Stimulated activated CD8-positive, alpha-beta memory T cell treated with anti-CD3 and anti-CD28 coated beads, Interleukin-4, amount 100 ng/mL, for 1 hour (primary cell): ENCODE data around the gene TSPEAR.

Experiments
- DNase-seq, 2 donors: peaks; one replicate each; pipeline ENCODE4 v3.0.0-alpha.2; 2020; ENCODE audit warnings: low read depth in 2 of 2, low spot score in 1 of 2

TSPEAR gene

DNA sequence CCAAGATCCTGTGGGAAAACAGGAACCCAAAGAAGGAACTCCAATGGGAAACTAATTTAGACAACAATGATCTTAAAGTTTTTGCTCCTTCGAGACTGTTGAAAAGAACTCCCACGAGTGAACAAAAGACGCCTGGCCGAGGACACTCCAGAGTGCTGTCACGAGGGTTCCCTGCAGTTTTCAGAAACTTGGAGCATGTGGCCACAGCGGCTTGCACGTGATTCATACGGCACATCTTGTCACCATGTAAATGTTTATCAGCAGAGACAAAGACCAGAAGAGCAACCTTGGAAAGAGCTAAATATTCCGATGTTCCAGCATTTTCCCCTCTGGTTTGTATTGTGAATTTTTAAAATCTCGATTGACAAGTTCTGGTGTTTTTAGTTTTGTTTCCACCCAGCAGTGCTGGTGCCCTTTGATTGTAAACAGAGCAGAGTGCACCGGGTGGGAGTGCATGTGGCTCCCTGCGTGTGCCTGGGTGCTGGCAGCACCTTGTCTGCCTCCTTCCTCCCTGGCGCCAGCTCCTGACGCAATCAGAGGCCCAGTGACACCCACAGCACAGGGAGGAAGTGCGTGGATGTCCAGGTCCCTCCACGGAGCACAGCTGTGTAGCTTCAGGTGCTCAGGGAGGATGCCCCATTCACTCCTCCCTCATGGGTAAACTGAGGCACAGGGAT, 233.1 kb downstream of the TSPEAR start:
- DNase-seq = no peak

DNA sequence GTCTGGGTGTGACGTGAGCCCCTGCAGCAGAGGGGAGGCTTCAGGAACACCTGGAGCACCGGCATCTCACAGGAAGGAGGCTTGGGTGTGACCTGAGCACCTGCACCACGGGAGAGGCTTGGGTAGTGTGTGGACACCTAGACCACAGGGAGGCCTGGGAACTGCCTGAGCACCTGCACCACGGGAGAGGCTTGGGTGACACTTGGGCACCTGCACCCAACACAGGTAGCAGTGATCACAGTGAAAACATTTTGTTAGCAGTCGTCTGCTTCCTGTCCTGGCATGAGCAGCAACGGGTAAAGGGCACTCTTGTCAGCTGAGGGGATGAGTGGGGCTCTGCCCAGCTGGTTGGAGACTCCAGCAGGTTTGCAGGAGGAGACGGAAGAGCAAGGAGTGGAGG, 233.7 kb downstream of the TSPEAR start:
- no peak for DNase-seq

DNA sequence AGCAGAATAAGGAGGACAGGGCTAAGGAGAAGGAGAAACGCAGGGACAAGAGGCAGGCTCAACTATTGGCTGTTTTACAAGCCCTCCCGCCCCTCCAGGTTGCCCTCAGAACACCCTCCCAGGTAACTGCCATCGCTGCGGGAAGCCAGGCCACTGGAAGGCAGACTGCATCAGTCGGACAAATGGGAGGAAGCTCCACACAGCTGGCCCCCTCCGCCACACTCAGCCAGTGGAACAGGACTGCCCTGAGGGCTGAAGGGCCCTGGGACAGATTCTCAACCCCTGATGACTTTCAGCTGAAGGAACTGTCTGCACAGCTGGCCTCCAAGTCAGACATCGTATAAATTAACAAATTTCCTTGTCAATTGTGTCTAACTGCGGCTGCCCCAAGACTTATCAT, 234.2 kb downstream of the TSPEAR start:
- DNase-seq = no peak

DNA sequence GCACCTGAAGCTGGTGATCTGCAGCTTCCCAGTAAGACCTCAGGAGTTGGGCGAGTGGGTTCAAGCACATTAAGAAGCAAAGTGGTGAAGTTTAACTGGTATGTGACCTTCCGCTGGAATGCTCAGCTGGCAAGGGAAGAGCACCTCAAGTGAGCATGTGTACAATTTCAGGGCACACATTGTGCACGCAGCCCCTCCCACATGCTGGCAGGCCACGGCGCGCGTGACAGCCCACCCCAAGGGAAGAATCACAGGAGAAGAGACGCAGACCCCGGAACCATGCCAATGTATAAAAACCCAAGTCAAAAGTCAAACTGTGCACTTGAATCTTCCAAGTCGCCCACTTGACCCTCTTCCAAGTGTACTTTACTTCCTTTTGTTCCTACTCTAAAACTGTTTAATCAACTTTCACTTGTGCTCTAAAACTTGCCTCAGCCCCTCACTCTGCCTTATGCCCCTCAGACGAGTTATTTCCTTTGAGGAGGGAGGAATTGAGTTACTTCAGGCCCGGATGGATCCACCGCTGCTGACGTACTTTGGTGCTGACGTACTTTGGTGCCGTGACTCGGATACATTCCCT, 236.0 kb downstream of the TSPEAR start:
- DNase-seq = no peak

DNA sequence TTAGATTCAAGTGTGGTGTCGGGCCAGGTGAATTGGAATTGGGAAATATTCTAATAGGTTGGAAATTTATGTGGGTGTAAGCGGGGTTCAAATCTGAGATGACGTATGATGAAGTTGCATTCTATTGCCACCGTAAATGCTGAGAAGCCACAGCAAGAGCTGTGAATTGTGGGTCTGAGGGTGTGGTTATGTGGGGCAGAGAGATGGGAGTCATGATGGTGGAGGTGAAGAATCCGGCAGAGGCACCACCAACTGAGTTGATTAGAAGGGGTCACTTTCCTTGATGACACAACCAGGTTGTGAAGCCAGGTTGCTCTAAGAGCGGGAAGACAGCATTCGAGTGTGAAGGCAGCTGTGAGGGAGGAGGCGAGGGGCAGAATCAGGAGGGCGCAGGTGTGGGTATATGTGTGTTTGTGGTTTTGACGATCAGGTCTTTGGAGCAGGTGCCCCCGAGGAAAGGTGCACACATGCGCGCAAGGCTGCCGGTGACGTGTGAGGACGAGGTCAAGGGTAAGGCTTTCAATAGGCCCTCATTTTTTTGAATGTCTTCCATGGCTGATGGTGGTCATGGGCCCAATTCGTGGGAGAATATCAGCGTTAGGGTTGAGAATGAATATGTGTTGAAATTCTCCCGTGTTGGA, 237.3 kb downstream of the TSPEAR start:
- no peak for DNase-seq

DNA sequence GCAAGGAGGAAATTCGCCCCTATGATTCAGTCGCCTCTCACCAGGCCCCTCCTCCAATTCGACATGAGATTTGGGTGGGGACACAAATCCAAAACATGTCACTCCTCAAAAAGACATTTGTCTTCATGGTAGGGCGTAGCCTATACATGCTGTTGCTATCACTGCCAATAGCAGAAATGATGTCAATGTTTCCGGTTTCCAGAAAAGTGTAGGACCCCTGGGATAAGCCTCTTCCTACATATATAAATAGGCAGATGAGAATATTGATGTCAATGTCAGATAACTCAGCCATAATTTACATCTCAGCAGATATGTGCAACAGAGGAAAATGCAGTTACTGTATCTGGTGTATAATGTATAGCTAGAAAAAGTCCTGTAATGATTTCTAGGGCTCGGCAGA, 239.4 kb downstream of the TSPEAR start:
- DNase-seq = no peak

DNA sequence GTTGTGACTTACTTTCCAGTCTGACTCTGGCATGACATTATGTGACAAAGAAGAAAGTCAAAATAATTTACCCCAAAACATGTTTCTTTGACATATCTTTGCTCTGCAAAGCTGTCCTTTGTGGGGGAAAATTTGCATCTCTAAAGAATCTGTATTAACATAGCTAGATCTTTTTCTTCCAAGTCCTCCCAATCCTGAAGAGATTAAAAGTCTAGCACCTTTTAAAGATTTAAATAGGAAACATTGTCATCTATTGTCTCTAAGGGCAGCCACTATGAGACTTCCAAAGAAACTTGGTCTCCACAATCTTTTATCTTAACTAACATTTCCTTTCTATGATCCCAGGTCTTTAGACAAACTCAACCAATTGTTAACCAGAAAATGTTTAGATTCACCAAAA, 240.0 kb downstream of the TSPEAR start:
- no peak for DNase-seq

DNA sequence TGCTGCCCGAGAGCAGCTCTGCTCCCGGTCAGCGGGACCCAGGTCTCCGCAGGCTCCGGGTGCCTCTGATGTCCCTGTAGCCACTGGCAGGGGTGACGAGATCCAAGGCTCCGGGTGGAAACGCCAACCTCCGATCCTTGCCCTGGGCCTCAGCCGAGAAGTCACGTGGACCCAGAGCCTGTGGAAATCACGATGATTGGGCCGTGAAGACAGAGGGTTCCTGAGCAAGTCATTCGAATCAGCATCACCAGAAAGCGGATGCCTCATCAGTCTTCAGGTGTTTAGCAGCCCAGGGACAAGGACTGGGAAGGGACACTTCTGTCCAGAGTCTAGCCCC, 243.5 kb downstream of the TSPEAR start:
- no peak for DNase-seq

DNA sequence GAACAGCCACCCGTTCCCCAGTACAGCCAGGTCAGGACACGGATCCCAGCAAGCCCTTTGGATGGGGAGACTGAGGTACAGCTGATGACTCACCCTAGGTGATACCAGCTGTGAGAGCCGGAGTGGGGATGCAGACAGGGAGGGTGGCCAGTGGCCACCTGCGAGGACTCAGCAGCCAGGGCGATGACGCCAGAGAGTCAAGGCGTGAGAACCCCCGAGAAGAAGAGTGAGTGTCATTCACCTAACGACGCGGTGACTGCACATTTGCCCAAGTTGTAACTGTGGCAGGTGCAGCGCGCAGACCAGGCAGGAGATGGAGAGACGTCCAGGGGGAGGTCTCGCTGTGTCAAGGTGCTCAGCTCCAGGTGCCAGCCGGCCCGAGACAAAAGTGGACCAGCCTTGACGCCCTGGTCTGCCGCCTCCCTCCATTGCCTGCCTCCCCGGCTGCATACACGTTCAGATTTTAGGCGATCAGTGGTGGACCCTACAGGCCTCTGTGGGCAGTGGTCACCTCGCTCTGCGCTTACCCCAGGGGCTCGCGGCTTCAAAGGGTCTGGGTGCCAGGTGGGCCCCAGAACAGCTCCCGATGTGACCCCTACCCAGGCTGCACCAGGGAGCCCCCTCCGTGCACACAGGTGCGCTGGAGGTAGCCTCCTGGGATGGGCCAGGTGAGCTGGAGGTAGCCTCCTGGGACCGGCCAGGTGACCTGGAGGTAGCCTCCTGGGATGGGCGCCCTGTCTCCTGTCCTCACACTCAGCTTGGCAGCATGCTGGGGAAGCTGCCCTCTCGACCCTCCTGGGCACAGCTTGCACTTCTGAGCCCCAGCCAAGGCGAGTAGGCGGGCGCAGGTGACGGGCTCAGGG, 244.1 kb downstream of the TSPEAR start:
- no peak for DNase-seq

DNA sequence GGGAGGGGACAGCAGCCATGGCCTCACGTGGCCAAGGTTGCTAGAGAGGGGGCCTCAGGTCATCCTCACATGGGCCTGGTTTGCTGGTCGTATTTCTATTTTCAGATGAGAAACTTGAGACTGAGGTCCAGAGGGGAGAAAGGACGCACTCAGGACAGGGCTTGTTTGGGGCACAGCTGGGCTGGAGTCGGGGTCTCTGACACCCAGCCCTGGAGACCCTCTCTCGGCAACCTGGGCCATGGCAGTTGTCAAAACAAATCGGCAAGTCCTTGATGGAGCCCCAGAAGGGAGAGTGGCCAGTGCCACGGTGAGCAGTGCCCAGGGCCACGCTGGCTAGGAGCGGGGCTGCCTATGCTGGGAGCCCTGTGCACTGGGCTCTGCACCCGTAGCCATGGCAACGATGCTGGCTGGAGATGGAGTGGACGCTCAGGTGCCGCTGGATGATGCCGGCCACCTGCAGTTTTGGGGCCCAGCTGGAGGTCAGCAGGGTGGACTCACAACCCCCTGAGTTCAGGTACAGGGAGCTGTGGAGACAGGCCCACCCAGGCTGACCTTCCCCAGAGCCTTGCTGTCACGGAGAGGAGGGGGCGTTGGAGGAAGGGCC, 244.9 kb downstream of the TSPEAR start:
- DNase-seq = no peak

DNA sequence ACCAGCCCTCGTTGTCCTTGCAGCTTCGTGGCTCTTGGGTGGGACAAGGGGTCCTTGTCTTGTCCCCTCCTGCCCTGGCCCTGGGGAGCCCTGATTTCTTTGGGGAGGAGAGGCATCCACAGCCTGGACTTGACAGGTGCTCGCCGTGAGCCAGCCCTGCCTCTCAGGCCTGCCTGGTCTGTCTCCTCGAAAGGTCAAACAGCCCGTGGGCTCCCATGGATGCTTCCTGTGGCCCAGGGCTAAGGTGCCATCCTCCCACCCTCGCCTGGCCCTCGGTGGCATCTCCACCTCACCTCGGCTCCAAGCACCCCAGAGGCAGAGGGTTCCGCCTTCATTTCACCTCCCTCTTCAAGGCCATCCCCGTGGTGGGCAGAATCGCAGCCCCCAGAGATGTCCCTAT, 247.0 kb downstream of the TSPEAR start:
- no peak for DNase-seq

DNA sequence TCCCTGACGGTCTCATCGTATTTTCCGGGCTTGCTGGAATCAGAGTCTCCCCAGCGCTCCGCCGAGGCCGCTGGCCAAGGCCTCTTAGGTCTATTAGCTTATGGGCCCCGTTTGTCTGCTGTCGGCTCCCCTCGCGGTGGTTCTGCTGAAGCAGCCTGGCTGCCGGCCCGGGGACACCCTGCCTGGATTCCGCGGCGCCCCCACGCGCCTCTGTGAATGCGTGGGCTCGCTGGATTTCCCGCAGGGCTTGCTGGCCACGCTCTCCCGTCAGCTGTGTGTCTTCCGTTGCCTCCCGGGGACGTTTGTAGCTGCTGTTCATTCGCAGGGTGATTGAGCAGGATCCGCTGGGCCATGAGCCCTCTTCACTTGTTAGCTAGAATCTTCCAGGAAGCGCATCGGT, 247.6 kb downstream of the TSPEAR start:
- no peak for DNase-seq

DNA sequence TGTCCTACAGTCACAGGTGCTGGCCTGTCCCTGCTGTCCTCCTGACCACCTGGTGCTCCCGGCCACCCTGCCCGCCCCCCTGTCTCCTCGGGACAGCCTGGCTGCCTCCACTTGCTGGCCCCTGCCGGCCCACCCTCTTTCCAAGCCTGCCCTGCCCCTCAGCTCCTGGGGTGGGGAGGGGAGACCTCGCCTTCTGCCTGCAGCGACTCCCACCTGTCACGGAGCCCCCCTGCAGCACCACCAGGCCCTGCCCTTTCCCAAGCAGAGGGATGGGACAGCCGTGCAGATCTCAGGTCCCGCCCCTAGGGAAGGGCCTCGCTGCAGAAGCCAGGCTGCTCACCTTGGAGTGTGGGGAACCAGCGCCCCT, 248.6 kb downstream of the TSPEAR start:
- DNase-seq = no peak

DNA sequence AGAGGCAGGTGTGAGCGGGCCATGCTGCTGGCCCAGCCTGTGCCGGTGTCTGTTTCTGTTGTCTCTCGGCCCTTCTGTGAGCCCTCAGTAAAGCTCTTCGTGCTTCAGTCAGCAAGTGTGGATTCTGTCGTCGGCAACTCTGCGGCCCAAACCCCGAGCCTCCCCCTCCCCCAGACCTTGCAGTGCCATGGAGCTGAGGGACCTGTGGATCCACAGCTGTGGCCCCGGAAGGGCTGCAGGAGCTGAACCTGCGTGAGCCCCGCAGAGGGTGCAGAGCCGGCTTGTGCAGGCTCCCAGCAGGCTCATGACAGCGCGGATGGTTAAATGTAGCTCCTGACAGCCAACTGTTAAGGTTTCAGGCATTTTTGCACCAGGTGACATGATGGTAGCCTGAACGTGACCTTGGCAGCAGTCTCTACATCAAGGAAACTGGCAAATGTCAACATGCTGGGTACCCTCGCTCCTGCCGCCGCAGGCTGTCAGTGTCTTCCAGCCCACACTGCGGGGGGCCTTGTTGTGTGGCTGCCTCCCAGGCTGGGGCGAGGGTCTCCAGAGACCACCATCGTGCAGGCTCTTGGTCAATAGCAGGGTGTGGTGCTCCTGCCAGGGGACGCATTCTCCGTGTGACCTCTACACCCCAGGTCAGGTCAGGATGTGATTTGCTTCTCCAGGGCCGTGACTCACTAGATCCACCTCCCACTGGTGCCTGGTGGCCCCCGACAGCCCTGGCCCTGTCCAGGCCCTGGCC, 249.1 kb downstream of the TSPEAR start:
- DNase-seq = no peak

DNA sequence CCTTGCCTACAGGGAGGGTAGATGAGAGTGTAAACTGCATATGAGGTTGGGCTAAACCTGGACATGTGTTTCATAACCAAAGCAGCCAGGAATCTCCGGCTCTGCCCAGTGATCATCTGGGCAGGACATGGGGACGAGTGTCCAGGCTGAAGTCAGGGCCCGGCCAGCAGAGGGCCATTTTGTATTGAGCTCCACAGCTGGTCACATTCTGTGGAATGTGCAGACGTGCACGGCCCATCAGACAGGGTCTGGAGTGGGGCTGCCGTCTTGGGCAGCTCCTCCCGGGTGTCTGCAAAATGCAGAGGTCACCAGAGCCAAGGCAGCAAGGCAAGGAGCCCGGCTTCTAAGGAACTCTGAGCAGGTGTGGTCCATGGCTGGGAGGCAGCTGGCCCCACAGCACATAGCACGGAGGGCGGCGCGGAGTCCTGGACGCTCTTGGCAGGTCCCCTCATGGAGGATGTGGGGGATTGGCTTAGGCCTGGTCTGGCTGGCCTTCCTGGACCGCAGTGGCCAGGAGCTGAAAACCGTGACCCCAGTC, 249.8 kb downstream of the TSPEAR start:
- DNase-seq = no peak

DNA sequence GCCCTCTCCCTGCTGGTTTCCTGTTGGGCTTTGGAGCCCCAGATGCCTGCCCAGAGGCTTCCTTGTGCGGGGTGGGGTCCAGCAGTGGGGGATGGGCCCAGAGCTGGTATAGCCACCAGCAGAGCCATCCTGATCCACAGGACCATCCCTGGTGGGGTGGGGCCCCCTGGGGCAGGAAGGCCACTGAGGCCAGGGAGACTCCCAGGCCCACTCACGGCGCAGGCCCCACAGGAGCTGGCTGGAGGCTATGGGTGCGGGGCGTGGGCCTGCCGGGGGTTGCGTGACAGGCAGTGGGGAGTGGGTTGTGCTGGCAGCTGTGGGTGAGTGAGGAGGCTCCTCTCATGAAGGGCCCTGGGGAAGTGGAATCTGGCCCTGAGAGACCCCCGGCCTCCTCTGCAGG, 250.4 kb downstream of the TSPEAR start:
- DNase-seq = no peak

DNA sequence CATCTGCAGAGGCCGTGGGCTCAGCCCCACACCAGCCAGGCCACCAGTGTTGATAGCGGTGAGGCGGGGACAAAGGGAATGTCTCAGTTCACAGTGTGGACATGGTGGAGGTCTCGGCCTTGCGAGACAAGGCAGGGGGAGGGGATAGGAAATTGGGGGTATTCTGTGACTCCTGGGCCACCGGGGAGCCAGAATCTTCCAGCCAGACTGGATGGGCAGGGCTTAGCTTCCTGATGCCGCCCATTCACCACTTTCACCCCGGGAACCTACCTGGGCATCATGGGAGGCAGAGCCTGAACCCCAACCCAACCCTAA, 251.0 kb downstream of the TSPEAR start:
- no peak for DNase-seq

DNA sequence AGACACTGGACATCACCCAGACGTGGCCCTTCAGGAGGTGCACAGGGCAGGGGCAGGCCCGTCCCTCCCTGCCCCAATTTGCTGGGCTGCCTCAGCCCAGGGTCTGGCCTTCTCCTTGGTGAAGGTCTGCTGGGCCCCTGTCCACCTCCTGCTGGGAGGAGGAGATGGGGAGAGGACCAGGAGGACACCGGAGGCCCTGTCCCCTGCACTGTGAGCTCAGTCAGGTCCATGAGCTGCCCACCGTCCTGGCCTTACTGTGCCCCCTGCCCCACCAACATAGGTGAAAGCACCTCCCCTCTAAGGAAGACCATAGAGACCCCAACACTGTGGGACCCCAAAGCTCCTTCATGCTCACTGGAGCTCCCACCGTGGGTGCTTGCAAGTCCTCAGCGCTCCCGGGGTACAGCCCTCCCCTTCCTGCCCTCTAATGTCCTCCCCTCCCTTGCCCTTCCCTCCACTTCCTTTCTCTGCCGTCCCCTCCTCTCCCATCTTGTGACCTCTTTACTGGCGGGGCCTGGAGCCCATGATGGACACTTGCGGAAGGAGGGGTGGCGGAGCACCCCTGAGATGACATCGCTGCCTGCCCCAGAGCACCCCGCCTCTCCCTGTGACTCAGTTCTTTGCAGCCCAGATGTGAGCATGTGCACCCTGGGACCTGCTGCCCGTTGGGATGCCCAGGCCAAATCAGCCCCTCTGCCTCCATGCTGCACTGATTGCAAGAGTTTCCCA, 251.5 kb downstream of the TSPEAR start:
- no peak for DNase-seq

DNA sequence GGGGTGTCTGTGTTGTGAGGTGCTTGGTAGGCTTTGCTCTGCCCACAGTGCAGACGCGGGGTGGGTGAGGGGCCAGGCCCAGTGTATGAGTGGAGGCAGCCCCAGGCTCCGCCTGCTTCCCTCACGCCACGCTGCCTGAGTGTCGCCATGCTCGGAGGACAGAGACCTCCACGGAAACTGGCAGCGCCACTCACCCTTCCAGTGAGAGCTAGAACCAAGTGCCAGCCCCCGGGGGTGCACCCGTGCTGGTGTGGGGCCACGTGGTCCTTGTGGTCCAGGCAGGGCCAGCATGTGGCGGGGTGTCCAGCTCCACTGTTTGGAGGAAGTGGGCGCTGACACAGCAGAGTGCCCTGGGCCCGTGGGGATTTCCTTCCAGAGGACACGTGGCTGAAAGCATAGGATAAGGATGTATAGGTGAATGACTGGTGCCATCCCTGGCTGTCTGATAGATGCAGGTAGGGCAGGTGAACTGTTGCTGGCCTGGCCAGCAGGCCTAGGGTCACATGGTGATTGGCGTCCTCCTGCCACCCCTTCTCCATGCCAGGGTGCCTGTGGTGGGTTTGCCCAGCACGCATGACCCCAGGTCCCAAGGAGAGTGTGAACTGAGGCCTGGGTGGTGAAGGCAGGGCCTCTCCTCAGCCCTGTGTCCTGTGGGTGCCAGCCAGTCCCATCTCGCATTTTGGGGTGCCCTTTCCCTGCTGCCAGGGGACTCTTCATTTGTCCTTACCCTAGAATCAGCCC, 252.2 kb downstream of the TSPEAR start:
- no peak for DNase-seq
